GM18907 (cell line): ENCODE data around the gene B3GALT2.
"Not testable (repeated sequence)": the region's sequence is repeated elsewhere in the genome, so short reads cannot be mapped to it uniquely, and the experiment has no call there.

Experiments
- ATAC-seq: cut with Tn5 transposase; IDR thresholded peaks from one replicate; pipeline ENCODE4 v1.9.1; 2021; ENCODE audit warnings: mild to moderate bottlenecking, moderate library complexity; ENCODE audit not compliant: unreplicated experiment

B3GALT2 gene

DNA sequence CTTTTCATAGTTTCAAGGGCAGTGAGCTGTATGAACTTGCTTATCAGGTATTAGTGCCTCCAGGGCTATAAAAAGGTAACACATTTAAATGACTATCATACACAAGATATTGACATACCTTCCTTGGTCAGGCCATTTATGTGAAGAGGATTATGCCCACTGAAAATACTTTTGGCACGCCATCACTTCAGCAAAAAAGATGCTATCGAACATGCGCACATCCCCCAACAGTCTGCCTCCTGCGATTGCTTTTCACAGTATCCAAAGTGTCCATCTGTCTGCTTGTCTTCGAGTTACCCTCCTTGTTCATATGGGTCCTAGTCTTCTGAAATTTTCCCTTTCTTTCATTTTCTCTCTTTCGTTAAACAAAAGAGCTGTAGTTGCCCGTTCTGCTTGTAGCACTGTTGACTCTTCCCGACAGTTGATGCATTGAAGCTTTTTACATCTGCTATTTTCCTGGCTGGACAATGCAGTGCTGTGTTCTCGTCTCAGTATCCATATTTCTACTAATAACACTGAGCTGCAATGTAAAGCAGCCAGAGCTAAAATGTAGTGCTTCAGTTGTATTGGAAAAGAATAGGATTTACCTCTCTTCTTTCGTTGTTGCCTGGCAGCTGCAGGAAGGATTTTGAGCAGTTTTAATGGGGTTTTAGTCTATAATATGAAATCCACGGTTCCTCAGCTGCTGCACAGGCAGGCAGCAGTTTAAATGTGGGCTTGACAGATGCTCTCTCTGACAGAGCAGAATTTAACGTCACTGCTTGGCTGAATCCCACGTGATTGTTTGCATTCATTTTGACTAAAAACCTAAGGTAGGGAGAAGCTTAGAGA is at the start of gene B3GALT2:
Gene B3GALT2, minus strand, starts transcription at position 713 of the 831 bp plus-strand sequence. CDS start 5,051 bp downstream, outside the sequence.
- no peak for ATAC-seq

- ATAC-seq: no peak
These were observed 48.1 kb upstream of the B3GALT2 start for GRCh38 chr1:193234530-193234929.

GRCh38 chr1:193231146-193231545 is 44.7 kb upstream of the B3GALT2 start:
- ATAC-seq: not testable (repeated sequence)

- no peak for ATAC-seq
These were observed 42.7 kb upstream of the B3GALT2 start for GRCh38 chr1:193229136-193229535.

GRCh38 chr1:193222056-193222615 is 35.7 kb upstream of the B3GALT2 start:
- no peak for ATAC-seq

DNA sequence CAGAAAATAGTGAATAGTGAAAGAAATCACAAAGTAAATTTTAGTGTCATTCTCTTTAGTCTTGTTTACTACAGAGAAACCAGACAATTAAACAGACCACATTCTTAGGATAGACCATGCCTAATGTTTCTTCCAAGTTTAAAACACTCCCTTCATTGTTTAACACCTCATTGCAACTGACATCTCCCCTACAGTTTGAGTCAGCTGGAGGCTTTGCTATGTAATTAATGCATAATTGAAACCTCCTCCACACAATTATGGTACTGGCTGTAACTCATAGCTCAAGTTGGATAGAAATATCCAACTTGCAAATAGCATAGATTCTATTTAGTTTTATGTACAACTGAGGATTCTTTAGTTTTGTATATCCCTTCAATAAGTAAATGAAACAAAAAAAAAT is 35.2 kb upstream of the B3GALT2 start:
- no peak for ATAC-seq

GRCh38 chr1:193219391-193219790 is 33.0 kb upstream of the B3GALT2 start:
- no peak for ATAC-seq

GRCh38 chr1:193216920-193217319 is 30.5 kb upstream of the B3GALT2 start:
- ATAC-seq: no peak

DNA sequence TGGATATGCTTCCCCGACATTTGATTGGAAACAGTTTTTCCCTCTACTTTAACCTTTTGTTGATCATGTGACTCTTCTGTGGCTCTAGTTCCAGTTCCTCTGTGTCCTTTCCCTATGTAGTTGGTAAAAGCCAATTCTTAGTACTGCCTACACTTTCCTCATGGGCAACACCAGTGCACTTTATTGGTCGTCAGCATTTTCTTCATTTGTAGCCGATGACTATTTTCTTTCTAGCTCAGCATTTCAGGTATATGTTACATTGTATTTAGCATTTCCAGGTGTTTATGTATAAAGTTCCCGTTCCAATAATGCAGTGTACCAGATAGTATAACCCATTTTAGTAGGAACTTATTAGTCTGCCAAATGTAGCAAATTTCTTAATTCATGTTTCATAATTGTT is 27.6 kb upstream of the B3GALT2 start:
- ATAC-seq: no peak

GRCh38 chr1:193212637-193213036 is 26.2 kb upstream of the B3GALT2 start:
- no peak for ATAC-seq

DNA sequence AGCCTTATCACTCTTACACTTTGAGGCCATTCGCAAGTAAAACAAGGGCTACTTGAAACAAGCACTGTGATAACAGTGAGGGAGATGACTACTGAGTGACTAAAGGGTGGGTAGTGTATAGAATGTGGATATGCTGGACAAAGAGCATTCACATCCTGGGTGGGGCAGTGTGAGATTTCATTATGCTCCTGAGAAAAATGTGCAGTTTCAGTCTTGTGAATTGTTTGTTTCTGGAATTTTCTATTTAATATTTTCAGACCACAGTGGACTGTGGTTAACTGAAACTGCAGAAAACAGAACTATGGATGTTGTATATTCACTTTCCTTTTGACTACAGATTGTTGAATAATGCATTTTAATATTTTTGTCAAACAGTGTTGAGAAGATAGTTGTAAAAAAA is 25.1 kb upstream of the B3GALT2 start:
- peak; percentile 78 for ATAC-seq

DNA sequence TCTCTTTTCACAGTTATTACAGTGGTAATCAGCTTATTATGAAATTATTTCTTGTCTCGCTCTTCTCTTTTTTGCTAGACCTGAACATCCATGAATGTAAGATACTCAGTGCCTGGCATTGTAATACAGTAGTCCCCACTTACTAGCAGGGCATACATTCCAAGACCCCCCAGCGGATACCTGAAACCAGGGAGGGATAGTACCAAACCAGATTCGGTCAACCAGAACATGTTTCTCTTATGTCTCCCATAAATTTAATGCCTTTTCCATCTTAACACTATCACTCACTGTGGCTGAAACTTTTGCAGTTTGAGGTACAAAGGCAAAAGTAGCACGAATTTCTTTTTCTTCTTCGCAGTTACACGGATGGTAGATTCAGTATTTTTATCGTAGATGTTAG is 24.6 kb upstream of the B3GALT2 start:
- no peak for ATAC-seq

DNA sequence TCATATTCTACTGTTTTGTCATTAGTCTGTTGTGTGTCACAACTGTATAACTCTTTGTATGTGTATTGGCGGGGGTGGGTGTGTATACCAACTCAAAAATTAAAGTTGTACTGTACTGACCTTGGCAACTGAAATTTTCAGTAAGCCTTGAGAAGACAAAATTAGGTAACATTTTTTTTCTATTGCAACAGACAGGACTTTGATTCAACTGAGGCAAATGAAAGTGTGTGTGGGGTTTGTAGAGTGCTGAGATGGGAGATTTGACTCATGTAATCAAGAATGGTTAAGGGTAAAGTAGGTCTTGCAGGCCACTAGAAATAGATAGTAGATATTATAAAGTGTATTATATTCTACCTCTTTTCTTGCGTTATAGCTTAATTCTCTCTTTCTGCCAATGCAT is 14.6 kb upstream of the B3GALT2 start:
- ATAC-seq: no peak

- ATAC-seq: no peak
These were observed 13.5 kb upstream of the B3GALT2 start for GRCh38 chr1:193199940-193200339.

GRCh38 chr1:193192586-193192985 is 6.2 kb upstream of the B3GALT2 start:
- no peak for ATAC-seq

DNA sequence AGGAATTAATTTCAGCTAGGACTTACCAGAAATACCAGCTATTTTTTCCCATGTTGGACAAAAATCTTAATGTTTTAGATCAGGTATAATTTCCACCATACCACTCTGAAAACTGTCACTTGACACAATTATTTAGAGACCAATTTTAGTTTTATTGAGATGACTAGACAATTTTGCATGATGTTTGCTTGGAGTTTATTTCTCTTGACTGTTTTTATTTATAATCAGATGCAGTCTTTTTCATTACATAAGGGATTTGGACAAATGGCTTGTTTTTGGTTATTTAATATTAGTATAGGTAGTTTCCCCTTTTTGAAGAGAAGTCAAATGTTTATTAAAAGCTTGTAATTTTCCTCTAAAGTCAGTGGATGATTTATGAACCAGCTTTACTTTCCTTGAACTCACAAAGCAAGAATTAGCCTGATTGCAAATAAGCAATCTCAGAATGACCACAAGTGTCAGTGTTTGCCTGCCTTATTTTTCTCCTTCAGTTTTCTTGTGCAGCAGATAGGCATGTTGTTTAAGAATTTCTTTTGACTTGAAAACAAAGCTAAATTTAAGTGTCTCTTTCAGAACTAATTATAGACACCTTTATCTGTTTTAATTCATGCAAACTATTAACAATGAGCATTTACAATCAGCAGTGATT is 3.8 kb upstream of the B3GALT2 start:
- peak; percentile 53 for ATAC-seq

DNA sequence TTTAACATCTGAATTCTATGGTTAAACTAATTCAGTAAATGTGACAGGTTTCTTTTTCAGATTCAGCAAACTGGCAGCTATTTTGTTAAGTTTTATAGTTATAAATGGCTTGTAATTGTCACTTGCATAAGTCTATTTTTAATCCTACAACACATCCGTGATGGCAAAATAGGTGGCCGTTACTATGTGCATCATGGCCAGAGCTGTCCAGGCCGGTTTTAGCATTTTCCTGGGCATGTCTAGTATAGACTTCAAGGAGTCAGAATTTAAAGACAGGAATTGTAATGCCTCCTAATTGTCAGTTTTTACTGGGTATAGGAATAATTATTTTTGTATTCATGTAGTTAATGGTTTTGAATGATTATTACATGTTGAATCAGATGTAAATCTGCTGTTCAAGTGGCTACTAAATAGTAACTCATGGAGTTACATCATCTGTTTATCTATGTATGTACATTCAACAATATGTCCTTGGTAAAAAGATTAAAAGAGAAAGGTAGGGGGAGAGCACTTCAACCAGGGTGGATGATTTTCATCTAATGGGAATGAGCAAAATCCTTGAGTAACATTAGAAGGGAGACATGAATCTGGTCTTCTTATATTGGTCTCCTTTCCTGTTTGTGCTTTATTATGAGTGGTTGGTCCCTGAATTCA is 3.2 kb upstream of the B3GALT2 start:
- no peak for ATAC-seq

DNA sequence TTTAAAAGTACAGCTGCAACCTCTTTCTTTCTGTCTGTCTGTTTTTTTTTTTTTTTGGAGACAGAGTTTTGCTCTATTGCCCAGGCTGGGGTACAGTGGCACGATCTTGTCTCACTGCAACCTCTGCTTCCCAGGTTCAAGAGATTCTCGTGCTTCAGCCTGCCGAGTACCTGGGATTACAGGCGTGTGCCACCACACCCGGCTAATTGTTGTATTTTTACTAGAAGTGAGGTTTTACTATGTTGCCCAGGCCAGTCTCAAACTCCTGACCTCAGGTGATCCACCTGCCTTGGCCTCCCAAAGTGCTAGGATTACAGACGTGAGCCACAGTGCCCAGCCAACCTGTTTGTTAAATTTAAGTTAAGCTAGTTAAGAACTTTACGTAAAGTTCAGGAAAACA is 2.5 kb upstream of the B3GALT2 start:
- ATAC-seq: not testable (repeated sequence)

- ATAC-seq: no peak
These were observed 701 bp upstream of the B3GALT2 start for GRCh38 chr1:193187114-193187513.

DNA sequence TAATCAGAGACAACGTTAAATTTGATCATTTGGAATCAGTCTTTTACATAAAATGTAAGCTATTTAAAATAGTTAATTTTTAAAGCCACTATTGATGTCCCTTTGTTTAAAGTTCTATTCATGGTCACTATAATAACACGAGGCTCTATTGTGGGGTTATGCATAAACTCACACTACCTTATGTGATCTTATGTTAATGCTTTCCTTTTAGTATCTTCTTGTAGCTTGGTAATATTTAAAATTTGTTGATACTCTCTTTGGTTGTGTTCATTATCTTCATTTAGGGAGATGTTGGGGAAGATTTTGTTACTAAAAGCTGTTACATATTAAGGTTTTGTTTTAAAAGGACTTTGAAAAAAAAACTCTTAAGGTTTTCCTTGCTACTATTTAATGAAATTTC is 1.2 kb downstream of the B3GALT2 start:
- no peak for ATAC-seq

GRCh38 chr1:193184776-193185175 is 1.6 kb downstream of the B3GALT2 start:
- ATAC-seq: no peak
